ENCODE results near the gene NBPF12. TPM values are rescaled to one million over a fixed set of nuclear protein-coding genes. Genes with fewer than 3 reads are reported as not detected.
"Not testable (repeated sequence)": the region's sequence is repeated elsewhere in the genome, so short reads cannot be mapped to it uniquely, and the experiment has no call there.

Gene NBPF12
- polyA plus RNA-seq, 3 donors: 4.9 to 6.9 (median 6.4) TPM

GRCh38 chr1:146970656-146971055 is 32.5 kb downstream of the NBPF12 start:
- H3K27ac ChIP-seq (ENCODE audit: low read depth, low read length): not testable (repeated sequence)
- WGBS, 3 donors: 80 to 89% (median 88%) methylated on average over 2 of the region's 2 CpGs

- WGBS, 3 donors: 54 to 68% (median 54%) methylated on average over 2 to 3 of the region's 5 CpGs
- H3K27ac ChIP-seq (ENCODE audit: low read depth, low read length): not testable (repeated sequence)
These were observed 34.6 kb downstream of the NBPF12 start for GRCh38 chr1:146972681-146973080.

DNA sequence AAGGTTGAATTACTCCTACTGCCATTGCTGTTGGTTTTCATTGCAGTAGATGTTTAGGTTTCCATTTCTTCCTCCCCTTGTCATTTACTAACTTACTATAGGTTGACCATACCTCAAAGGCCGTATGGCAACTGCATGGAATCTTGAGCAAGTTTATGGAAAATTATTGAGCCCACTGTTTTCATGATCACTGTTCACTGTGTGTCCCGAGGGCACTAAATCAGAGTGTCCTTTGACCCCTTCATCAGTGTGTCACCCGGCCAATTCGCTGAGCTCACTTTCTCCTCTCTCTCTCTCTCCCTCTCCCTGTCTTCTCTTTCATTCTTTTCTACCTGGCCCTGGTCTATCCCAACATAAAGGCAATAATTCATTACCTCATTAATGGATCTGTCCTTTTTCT is 47.7 kb downstream of the NBPF12 start:
- H3K27ac ChIP-seq (ENCODE audit: low read depth, low read length): not testable (repeated sequence)
- 83 to 91% (median 86%) methylated on average over 3 to 4 of the region's 4 CpGs for WGBS, 3 donors

DNA sequence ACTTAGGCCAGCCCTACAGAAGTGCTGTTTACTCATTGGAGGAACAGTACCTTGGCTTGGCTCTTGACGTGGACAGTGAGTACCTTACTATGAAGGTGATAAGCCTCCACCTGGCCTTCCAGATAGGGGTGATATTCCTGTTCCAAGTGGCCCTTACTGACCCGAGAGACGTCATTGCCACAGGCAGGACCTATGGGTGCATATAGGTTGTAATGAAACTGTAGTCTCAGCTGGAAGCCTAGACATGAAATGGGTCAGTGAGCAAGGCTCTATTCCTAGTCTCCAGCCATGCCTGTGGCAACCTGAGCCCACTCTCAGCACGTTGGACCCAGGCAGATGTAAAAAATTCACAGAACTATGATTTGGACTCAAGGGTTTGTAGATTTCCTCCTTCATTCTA is 48.3 kb downstream of the NBPF12 start:
- WGBS, 3 donors: 71 to 97% (median 90%) methylated on average over 2 of the region's 4 CpGs
- H3K27ac ChIP-seq (ENCODE audit: low read depth, low read length): not testable (repeated sequence)

GRCh38 chr1:146987502-146987901 is 49.4 kb downstream of the NBPF12 start:
- not testable (repeated sequence) for H3K27ac ChIP-seq (ENCODE audit: low read depth, low read length)
- 74 to 94% (median 83%) methylated on average over 2 of the region's 2 CpGs for WGBS, 3 donors

DNA sequence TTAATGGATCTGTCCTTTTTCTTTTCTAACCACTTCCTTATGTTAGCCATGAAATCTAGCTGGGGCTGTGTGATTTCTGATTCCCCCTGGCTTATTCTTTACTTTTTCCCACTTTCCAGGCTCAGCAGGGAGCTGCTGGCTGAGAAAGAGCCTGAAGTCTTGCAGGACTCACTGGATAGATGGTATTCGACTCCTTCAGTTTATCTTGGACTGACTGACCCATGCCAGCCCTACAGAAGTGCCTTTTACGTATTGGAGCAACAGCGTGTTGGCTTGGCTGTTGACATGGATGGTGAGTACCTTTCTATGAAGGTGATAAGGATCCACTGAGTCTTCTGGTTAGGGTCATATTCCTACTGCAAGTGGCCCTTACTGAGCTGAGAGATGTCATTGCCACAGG is 51.3 kb downstream of the NBPF12 start:
- not testable (repeated sequence) for H3K27ac ChIP-seq (ENCODE audit: low read depth, low read length)
- WGBS, 3 donors: 94 to 96% (median 95%) methylated on average over 3 of the region's 3 CpGs

DNA sequence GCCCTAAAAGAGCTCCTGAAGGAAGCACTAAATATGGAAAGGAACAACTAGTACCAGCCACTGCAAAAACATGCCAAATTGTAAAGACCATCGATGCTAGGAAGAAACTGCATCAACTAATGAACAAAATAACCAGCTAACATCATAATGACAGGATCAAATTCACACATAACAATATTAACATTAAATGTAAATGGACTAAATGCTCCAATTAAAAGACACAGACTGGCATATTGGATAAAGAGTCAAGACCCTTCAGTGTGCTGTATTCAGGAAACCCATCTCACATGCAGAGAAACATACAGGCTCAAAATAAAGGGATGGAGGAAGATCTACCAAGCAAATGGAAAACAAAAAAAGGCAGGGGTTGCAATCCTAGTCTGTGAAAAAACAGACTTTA is 70.4 kb downstream of the NBPF12 start:
- WGBS, 3 donors: 50 to 80% methylated on average over 1 of the region's 1 CpG; no CpG with 5 or more reads in 1 of the 3 donors
- H3K27ac ChIP-seq (ENCODE audit: low read depth, low read length): not testable (repeated sequence)

GRCh38 chr1:147026975-147027374 is 88.9 kb downstream of the NBPF12 start:
- WGBS, 3 donors: 59 to 83% (median 76%) methylated on average over 4 of the region's 4 CpGs
- not testable (repeated sequence) for H3K27ac ChIP-seq (ENCODE audit: low read depth, low read length)

DNA sequence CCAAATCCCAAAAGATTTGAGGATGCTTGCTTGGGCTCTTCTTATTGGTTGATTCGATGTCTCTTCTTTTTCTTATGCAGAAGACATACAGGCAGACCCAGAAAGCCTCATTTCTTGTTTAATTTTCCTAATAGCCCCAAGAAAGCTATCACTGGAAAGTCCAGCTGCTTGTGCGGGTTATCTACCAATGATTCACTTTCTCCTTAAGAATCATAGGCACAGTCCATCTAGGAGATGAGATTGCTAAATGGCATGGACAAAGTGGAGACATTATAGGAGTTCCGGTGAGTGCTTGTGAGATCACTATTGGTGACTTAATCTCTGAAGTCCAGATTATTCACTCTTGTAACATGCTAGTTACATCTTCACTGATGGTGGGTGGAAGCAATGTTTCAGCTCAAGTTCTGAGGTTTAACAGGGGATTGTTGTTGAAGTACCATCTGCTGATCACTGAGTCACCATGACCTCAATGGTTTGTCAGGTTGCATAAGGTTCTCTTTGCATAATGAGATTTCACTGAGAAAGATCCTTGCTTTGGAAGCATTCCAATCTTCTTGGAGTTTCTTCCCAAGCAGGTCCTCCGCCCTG is 92.0 kb downstream of the NBPF12 start:
- H3K27ac ChIP-seq (ENCODE audit: low read depth, low read length): not testable (repeated sequence)
- 63 to 65% (median 63%) methylated on average over 3 to 4 of the region's 4 CpGs for WGBS, 3 donors

GRCh38 chr1:147039916-147040315 is 101.8 kb downstream of the NBPF12 start:
- 72 to 80% (median 77%) methylated on average over 3 of the region's 3 CpGs for WGBS, 3 donors
- H3K27ac ChIP-seq (ENCODE audit: low read depth, low read length): no peak overlapping the region

GRCh38 chr1:147042891-147043290 is 104.8 kb downstream of the NBPF12 start:
- WGBS, 3 donors: 73 to 99% (median 85%) methylated on average over 3 of the region's 3 CpGs
- not testable (repeated sequence) for H3K27ac ChIP-seq (ENCODE audit: low read depth, low read length)

DNA sequence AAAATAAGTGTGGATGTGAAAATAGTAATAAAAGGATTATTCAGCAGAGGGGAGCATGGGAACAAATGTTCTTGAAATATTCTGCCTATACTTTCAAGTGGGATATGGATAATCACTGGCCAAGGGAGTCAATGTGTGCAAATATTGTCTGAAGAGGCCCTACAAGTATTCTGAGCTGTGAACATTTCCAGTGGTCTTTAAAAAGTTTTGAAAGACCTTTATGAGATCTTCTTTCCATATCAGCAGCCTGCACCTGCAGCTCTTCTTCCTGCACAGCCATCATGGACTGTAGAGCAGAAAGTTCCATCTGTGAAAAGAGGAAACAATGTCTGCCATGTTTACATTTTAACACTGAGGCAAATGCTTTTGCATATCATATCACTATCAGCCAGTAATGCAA is 106.4 kb downstream of the NBPF12 start:
- not testable (repeated sequence) for H3K27ac ChIP-seq (ENCODE audit: low read depth, low read length)

Other genes starting within 250 kb of the NBPF12 start
- 10 to 100 TPM in 1 of 3 donors, 1 to 10 TPM in 2; 5.5 to 12.1 (median 6.7) TPM for gene PRKAB2, start 234.1 kb downstream of the NBPF12 start, polyA plus RNA-seq